Activated naive CD4-positive, alpha-beta T cell treated with anti-CD3 and anti-CD28 coated beads, Interleukin-2, amount 10 ng/mL, durations not matched to agents 7 days and 5 days (primary cell): ENCODE data around the gene COL4A1.

Experiments used
- CTCF ChIA-PET: fragments of 350-600 bp; sonication (Branson Sonifier 250); formaldehyde crosslinking; loops from one replicate; lab custom pipeline; 2021; ENCODE audit warnings: antibody characterized with exemption; lab: Charles Lee
- DNase-seq: peaks from one replicate; pipeline ENCODE4 v3.0.0-alpha.2; 2020
- H3K27ac Mint-ChIP-seq: one replicate; pipeline ENCODE4 v1.8.0; 2021; ENCODE audit warnings: mild to moderate bottlenecking, moderate library complexity, mixed read lengths
- H3K27me3 Mint-ChIP-seq: one replicate; pipeline ENCODE4 v1.8.0; 2021; ENCODE audit warnings: mild to moderate bottlenecking, mixed read lengths
- H3K36me3 Mint-ChIP-seq: one replicate; pipeline ENCODE4 v1.8.0; 2021; ENCODE audit warnings: mixed read lengths
- H3K4me1 Mint-ChIP-seq: one replicate; pipeline ENCODE4 v1.8.0; 2021; ENCODE audit warnings: mixed read lengths
- H3K4me3 Mint-ChIP-seq: one replicate; pipeline ENCODE4 v1.8.0; 2021; ENCODE audit warnings: mild to moderate bottlenecking, moderate library complexity, mixed read lengths
- H3K9me3 Mint-ChIP-seq: one replicate; pipeline ENCODE4 v1.8.0; 2021; ENCODE audit warnings: mixed read lengths

Gene COL4A1

DNA sequence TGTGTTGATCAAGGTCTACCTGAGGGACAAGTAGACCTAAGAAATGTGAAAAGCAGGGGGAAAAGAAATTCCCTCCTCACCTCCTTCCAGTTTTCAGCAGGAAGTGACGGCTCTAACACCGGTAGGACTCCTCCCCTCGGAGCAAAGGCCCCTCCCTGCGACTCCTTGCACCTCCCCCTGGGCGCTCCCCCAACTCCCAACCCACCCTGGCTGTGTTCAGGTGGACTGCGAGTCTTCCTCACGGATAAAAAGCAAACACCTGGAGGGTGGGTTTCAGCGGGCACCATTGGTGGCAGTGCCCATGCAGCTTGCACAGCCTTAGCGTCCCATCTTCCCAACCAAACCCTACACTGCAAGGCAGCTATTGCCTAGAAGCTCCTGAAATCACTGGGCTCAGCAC lies 124.5 kb downstream of the COL4A1 start:
- Mint-ChIP-seq H3K36me3 (no peaks in the 10 kb centered on the region), H3K9me3 (no peaks in the 10 kb centered on the region), H3K4me1 (no peaks in the 10 kb centered on the region), H3K27me3 (peaks cover 3% of the 10 kb centered on the region), H3K4me3 (no peak overlapping the region), H3K27ac (no peak overlapping the region)
- CTCF ChIA-PET = no interaction called here
- no peak for DNase-seq

DNA sequence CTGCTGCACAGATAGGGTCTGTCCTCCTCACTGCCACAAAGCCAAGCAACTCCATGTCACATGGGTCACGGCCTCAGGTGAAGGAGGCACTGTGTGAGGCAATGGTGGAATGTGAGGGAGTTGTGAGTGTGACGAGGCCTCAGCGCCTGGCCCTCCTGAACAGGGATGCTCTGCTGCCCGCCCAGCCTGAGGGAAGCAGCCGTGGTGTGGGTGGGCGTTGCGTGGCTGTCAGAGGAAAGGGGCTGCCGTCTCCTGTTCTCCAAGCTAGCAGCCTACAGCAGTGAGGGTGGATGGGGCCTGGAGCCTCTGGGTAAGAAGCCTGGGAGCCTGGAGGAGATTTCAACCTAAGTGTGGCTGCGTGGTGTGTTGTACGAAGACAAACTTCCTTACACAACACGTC lies 125.0 kb downstream of the COL4A1 start:
- Mint-ChIP-seq H3K27me3 (peaks cover 3% of the 10 kb centered on the region), H3K36me3 (no peaks in the 10 kb centered on the region), H3K4me1 (no peaks in the 10 kb centered on the region), H3K4me3 (no peak overlapping the region), H3K9me3 (no peaks in the 10 kb centered on the region), H3K27ac (no peak overlapping the region)
- CTCF ChIA-PET = no interaction called here
- no peak for DNase-seq

DNA sequence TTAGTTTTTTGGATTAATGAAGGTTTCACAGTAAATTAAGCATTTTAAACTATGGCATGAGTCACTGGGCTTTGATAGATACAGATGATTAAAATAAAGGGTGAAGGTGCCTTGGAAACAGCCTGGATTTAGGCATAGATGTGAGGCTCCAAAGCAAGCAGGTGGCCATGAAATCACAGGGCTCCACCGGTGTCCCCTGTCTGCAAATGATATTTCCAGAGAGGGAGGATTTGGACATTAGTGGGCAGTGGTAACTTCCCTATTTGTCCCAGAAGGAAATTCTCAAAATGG lies 127.2 kb downstream of the COL4A1 start:
- Mint-ChIP-seq H3K4me3 (no peak overlapping the region), H3K36me3 (no peaks in the 10 kb centered on the region), H3K27ac (no peak overlapping the region), H3K9me3 (no peaks in the 10 kb centered on the region), H3K4me1 (no peaks in the 10 kb centered on the region), H3K27me3 (peaks cover 3% of the 10 kb centered on the region)
- no peak for DNase-seq
- CTCF ChIA-PET = no interaction called here

DNA sequence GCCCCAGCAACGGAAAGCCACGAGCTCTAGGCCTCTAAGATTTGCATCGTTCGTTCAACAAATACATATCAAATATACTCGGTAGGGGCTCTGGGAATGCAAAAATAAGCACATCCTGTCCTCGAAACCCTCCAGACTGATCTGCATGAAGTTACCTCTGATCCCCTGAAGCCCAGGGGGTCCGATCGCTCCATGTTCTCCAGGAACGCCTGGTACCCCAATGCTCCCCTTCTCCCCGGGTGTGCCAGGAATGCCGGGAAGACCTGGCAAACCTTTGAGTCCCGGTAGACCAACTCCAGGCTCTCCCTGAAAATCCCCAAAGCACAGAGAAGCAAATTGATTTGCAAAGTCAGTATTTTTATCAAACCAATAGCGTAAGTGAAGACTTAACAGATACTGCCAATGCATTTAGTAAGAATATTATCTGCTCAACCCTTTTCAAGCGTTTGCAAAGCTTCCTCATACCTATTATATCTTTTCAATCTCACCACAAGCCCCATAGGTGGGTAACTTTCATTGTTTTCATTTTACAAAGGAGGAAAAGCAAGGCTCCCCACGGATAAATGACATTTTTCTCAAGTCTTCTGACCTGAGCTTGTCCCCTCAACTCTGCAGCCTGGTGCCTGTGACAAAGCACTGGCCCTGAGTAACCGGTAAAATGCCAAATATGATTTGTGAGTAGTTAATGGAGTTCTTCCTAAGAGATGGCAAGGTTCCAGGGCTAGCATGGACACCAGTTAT lies 127.7 kb downstream of the COL4A1 start:
- Mint-ChIP-seq H3K9me3 (no peaks in the 10 kb centered on the region), H3K4me1 (no peaks in the 10 kb centered on the region), H3K36me3 (no peaks in the 10 kb centered on the region), H3K27me3 (peaks cover 3% of the 10 kb centered on the region), H3K4me3 (no peak overlapping the region), H3K27ac (no peak overlapping the region)
- no peak for DNase-seq
- CTCF ChIA-PET = no interaction called here

DNA sequence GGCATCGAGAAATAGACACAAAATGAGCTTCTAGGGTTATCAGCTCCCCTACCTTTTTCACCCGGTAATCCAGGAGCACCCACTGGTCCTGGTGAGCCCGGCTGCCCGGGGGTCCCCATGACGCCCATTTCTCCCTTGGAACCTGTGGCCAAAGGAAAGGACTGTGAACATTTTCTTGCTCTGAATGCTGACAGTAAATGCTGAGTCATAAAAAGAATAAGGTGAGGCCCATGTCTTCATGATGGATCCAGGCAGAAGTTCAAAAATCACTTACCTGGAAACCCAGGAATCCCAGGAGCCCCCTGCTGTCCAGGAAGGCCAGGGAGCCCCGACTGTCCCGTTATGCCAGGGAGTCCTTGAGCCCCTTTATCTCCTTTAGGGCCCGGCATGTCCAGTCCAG lies 129.2 kb downstream of the COL4A1 start:
- Mint-ChIP-seq H3K4me3 (no peak overlapping the region), H3K4me1 (no peaks in the 10 kb centered on the region), H3K36me3 (no peaks in the 10 kb centered on the region), H3K27ac (no peak overlapping the region), H3K9me3 (peaks cover 2% of the 10 kb centered on the region), H3K27me3 (peaks cover 1% of the 10 kb centered on the region)
- CTCF ChIA-PET = interaction anchor here (1.2 kb wide), 1 partner anchor 23 kb away, joined by 4 read pairs; no protein-coding TSS in a partner anchor
- DNase-seq = no peak

DNA sequence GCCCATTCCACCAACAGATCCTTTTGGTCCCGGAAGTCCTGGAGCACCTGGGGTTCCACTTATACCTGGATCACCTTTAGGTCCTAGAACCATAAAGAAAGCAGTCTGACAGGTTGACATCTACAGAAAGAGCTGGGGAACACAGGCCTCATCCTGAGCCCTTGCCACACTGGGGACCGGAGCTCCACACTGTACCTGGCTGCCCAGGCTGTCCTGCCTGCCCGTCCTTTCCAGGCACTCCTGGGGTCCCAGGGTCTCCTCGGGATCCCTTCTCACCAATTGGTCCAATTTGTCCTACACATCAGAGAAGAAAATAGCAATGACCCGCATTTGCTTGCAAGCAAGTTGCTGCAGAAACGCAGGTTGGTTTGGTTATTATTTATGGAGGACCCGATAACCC lies 130.5 kb downstream of the COL4A1 start:
- Mint-ChIP-seq H3K36me3 (no peaks in the 10 kb centered on the region), H3K27me3 (no peaks in the 10 kb centered on the region), H3K4me3 (no peak overlapping the region), H3K27ac (no peak overlapping the region), H3K9me3 (peaks cover 3% of the 10 kb centered on the region), H3K4me1 (no peaks in the 10 kb centered on the region)
- CTCF ChIA-PET = no interaction called here
- DNase-seq = no peak

DNA sequence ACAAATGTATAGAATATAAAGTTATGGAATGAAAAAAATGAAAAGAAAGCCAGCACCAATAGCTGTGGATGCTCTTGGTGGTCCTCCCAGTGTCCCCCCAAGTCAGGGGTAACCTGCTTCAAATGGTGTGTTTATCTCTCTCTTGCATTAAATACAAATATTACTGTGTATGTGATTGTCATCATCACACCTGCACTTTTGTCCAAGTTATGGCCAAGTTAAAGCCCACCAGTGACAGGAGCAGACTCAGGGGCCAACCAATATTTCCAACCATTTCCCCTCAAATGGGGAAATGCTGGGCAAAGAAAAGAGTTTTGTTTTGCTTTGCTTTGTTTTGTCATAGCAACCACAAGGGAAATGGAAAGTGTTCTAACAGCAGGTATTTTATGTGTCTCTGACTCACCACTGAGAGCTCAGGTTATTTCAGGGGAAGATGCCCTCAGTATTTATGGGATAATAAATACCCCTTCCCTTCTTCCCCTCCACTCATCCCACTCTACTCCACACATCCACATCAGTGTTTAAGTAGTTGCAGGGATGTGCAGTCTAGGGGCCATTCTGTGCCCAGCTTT lies 133.6 kb downstream of the COL4A1 start:
- Mint-ChIP-seq H3K27ac (no peak overlapping the region), H3K4me1 (no peaks in the 10 kb centered on the region), H3K4me3 (no peak overlapping the region), H3K36me3 (no peaks in the 10 kb centered on the region), H3K9me3 (peaks cover 3% of the 10 kb centered on the region), H3K27me3 (no peaks in the 10 kb centered on the region)
- no peak for DNase-seq
- CTCF ChIA-PET = no interaction called here

DNA sequence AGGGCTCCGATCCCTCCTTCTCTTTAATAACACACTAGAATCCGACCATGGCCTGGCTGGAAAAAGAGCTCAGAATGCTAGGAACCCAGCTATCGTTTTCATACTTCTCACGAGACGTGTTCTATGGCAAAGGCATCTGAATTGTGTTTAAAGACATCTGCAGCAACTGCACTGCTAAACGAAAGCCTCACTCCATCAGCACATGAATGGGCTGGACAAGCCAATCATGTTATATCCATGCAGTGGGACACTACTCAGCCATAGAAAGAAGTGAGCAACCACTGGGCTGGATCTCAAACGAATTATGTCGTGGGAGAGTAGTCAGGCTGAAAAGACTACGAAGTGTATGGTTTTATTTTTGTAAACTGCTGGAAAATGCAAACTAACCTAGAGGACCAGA lies 136.1 kb downstream of the COL4A1 start:
- CTCF ChIA-PET = no interaction called here
- no peak overlapping the region for H3K4me3 Mint-ChIP-seq

DNA sequence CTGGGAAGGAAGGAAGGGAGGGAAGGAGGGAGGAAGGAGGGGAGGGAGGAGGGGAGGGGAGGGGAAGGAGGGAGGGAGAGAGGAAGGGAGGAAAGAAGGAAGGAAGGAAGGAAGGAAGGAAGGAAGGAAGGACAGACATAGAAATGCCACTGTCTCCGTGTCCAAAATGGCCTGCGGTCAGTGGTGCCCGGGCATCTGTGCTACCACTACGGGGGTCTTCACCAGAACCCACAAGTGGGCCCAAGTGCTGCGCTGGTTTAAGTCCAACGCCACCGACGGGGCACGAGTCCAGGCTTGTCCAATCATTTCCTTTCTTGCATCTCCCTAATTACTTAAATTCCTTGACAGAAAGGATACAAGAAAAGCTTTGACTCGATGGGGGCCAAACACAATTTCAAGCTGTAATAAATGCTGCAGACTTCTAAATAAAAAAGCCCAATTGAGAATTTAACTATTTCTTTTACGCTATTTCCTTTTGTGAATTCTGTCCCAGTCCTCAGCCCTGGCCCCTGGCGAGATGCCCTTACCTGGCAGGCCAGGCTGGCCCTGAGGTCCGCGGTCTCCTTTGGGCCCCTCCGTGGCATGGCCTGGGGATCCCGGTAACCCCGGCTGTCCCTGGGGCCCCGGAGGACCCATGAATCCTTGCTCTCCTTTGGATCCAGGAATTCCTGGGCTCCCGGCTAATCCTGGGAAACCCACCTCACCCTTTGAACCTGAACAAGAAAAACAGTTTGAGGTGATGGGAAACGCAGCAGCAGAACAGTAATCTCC lies 136.8 kb downstream of the COL4A1 start:
- Mint-ChIP-seq H3K4me3 (no peak overlapping the region), H3K9me3 (peaks cover 3% of the 10 kb centered on the region), H3K36me3 (no peaks in the 10 kb centered on the region), H3K27me3 (no peaks in the 10 kb centered on the region), H3K4me1 (no peaks in the 10 kb centered on the region), H3K27ac (no peak overlapping the region)
- CTCF ChIA-PET = no interaction called here
- DNase-seq = no peak

More for the DNA sequence above, 136.1 kb downstream of the COL4A1 start:
- DNase-seq = no peak
- H3K4me1 Mint-ChIP-seq = no peaks in the 10 kb centered on the region
- no peak overlapping the region for H3K27ac Mint-ChIP-seq
- no peaks in the 10 kb centered on the region for H3K36me3 Mint-ChIP-seq
- H3K27me3 Mint-ChIP-seq = no peaks in the 10 kb centered on the region
- H3K9me3 Mint-ChIP-seq = peaks cover 3% of the 10 kb centered on the region

DNA sequence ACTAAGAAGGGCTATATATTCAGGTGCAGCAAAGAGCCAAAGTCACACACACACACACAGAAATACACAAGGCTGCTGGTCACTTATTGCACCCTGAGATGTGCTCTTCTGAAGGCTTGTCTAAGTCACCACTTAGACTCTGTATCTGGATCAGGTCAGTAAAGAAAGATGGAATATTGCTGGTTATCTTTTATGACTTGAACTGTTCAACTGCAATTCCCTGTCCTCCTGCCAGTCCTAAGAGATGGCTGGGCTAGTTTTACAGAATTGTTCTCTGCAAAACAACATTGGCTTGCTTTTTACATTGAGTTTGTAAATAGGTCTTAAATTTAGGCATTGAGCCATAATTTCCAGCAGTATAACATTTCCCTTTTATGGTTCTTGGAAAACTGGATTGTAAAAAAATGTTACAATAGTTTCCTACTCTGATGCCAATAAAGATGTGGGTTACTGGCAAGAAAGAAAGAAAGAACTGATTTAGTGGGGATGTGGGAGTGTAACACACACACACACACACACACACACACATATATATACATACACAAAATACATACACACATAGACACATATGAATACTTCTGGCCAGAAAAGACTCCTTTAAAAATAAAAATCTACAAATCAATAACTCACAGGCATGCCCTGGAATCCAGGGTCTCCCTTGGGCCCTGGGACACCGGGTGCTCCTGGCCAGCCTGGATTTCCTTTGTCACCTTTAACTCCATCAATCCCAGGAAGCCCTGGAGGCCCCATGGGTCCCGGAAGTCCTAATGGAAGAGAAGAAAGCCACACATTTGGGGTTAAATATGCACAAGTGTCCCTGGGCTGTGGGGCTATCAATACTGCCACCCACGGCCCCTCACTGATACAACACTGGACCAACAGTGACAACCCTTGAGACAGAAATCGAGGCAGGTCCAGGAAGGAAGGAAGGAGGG lies 137.7 kb downstream of the COL4A1 start:
- CTCF ChIA-PET = no interaction called here
- Mint-ChIP-seq H3K27ac (no peak overlapping the region), H3K4me1 (no peaks in the 10 kb centered on the region), H3K27me3 (no peaks in the 10 kb centered on the region), H3K4me3 (no peak overlapping the region), H3K36me3 (no peaks in the 10 kb centered on the region), H3K9me3 (peaks cover 3% of the 10 kb centered on the region)
- no peak for DNase-seq

DNA sequence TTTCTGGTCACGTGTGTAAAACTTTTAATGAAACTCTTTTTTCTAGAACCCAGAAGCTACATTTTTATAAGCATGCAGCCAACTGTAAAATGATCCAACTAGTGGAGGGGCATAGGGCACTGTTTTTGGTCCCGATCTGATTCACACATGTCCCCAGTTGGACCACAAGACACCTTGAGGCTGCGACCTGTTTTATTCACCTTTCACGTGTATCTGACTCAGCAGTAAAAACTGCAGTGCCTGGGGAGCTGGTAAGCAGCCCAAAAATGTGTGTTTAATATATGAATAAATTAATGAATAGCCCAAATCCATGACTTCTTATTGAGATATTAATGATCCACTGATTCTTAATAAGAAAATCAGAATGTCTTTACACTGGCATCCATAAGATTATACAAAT lies 140.4 kb downstream of the COL4A1 start:
- H3K4me3 Mint-ChIP-seq = no peak overlapping the region
- H3K27me3 Mint-ChIP-seq = peaks cover 4% of the 10 kb centered on the region
- H3K9me3 Mint-ChIP-seq = no peaks in the 10 kb centered on the region
- no peaks in the 10 kb centered on the region for H3K4me1 Mint-ChIP-seq
- CTCF ChIA-PET = no interaction called here
- no peaks in the 10 kb centered on the region for H3K36me3 Mint-ChIP-seq
- no peak overlapping the region for H3K27ac Mint-ChIP-seq
- DNase-seq = no peak

DNA sequence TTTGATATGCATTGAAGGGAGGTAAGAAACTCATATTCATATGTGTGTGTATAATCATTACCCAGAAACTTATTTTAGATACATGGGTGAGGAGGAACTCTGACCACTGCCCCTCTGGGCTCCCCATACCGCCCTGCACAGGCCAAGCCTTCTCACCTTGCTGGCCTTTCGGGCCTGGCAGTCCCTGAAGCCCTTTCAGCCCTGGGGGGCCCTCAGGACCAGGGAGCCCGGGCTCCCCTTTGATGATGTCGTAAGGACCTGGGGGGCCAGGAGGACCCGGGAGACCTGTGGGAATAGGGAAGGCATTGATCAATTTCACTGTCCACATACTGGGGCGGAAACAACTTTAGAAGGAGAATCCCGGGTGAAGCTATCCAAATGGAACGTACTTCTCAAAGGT lies 142.3 kb downstream of the COL4A1 start:
- Mint-ChIP-seq H3K4me1 (no peaks in the 10 kb centered on the region), H3K27ac (no peak overlapping the region), H3K9me3 (no peaks in the 10 kb centered on the region), H3K36me3 (no peaks in the 10 kb centered on the region), H3K4me3 (no peak overlapping the region), H3K27me3 (peaks cover 4% of the 10 kb centered on the region)
- CTCF ChIA-PET = interaction anchor here (0.7 kb wide), 1 partner anchor 1052 kb away, joined by 3 read pairs; no protein-coding TSS in a partner anchor
- DNase-seq = no peak

DNA sequence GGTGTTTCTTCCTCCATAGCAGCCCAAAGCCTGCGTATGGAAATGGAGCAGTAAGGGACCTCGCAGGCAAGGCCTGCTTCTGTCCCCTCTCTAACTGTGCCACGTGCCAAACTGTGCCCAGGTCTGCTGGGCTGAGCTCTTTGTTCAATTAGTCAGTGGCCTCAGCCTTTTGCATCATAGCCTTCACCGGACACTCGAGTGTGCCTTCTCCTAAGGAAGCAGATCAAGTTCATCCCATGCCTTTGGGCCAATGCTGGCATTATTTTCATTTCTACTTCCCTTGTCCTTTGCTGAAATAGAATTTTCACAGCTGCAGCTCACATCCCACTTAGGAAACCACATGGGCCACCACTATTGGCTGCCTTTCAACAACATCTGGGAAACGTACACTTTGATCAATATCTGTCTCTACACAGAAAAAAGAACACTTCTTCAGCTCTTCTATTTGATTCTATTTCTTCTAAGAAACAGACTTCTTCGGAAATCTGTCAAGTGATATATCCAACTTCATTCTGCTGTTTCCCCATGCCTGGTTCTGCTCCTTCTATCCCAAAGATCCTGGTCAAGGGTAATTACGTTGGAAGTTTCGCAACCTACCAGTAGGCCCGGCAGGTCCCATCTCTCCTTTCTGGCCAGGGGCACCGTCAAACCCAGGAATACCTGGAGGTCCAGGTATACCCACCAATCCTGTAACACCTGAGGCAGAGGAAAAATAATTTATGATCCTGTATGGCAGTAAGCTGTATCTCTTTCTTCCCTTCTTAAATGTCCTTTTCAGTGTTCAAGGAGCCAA lies 143.9 kb downstream of the COL4A1 start:
- H3K27me3 Mint-ChIP-seq = peaks cover 4% of the 10 kb centered on the region
- CTCF ChIA-PET = interaction anchor here (0.7 kb wide), 1 partner anchor 12 kb away, joined by 3 read pairs; no protein-coding TSS in a partner anchor
- no peak overlapping the region for H3K27ac Mint-ChIP-seq
- no peaks in the 10 kb centered on the region for H3K4me1 Mint-ChIP-seq
- no peak for DNase-seq
- H3K9me3 Mint-ChIP-seq = no peaks in the 10 kb centered on the region
- no peaks in the 10 kb centered on the region for H3K36me3 Mint-ChIP-seq
- no peak overlapping the region for H3K4me3 Mint-ChIP-seq
